DND-41 (cell line): ENCODE measurements around the gene LARP1B.

ENCODE experiments used
- EZH2 ChIP-seq: IDR thresholded peaks from 3 replicates; pipeline ENCODE4 v1.6.1; 2012; ENCODE audit warnings: borderline replicate concordance, low read depth, mild to moderate bottlenecking, moderate library complexity, low read length, inconsistent platforms; ENCODE audit not compliant: severe bottlenecking
- TF ChIP-seq, protein P1 (sequence below): IDR thresholded peaks from 2 replicates; pipeline ENCODE4 v1.5.1; 2012; ENCODE audit warnings: borderline replicate concordance, low read length, moderate library complexity, mild to moderate bottlenecking; ENCODE audit not compliant: poor library complexity, severe bottlenecking; ENCODE audit errors: extremely low read depth

DNA sequence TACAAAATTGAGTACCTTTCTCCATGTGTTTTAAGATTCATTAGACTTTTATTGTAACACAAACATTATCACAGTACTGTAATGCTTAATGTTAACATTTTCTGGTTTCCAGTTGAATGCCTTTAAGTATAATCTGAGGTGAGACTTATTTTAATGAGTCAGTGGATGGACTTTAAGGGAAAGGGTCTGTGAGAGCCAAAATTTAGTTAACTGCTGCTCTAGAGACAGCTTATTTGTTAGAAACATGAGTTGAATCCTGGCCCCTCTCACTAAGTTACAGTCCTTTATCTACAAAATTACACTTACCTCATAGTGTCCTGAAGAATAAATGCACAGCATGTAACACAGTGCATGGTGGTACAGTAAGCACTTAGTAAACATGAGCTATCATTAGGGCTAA is 160.5 kb downstream of the LARP1B start:
- TF ChIP-seq, protein P1, sequence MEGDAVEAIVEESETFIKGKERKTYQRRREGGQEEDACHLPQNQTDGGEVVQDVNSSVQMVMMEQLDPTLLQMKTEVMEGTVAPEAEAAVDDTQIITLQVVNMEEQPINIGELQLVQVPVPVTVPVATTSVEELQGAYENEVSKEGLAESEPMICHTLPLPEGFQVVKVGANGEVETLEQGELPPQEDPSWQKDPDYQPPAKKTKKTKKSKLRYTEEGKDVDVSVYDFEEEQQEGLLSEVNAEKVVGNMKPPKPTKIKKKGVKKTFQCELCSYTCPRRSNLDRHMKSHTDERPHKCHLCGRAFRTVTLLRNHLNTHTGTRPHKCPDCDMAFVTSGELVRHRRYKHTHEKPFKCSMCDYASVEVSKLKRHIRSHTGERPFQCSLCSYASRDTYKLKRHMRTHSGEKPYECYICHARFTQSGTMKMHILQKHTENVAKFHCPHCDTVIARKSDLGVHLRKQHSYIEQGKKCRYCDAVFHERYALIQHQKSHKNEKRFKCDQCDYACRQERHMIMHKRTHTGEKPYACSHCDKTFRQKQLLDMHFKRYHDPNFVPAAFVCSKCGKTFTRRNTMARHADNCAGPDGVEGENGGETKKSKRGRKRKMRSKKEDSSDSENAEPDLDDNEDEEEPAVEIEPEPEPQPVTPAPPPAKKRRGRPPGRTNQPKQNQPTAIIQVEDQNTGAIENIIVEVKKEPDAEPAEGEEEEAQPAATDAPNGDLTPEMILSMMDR, result no peak
- TF ChIP-seq EZH2, result no peak
